Neural progenitor cell (in vitro differentiated cells): ENCODE data around the gene TMOD4.

Experiments
- CTCF ChIP-seq: fragments of 200-600 bp; sonication (generic); IDR thresholded peaks from 2 replicates; pipeline ENCODE4 v1.5.1; 2017; ENCODE audit warnings: antibody characterized with exemption, mild to moderate bottlenecking
- EZH2 ChIP-seq: fragments of 200-600 bp; sonication (generic); IDR thresholded peaks from 2 replicates; pipeline ENCODE4 v1.6.1; 2017; ENCODE audit warnings: antibody characterized with exemption, mild to moderate bottlenecking, moderate library complexity
- EZH2phosphoT487 ChIP-seq: fragments of 200-600 bp; sonication (generic); IDR thresholded peaks from 2 replicates; pipeline ENCODE4 v1.6.1; 2017; ENCODE audit warnings: antibody characterized with exemption

- no peak for TF ChIP-seq CTCF
- TF ChIP-seq EZH2: no peak
- TF ChIP-seq EZH2phosphoT487: no peak
Measured at GRCh38 chr1:151143986-151144385, 31.8 kb downstream of the TMOD4 start.
